Effector CD4-positive, alpha-beta T cell (primary cell): Measurements from ENCODE around the gene ORC4.

Experiments used
- DNase-seq: peaks from one replicate; pipeline ENCODE4 v3.0.0-alpha.2; 2020

ORC4 gene

GRCh38 chr2:147927053-147927588, 93.4 kb downstream of the ORC4 start:
- DNase-seq, result no peak

- no peak for DNase-seq
These were observed 94.7 kb downstream of the ORC4 start for GRCh38 chr2:147925886-147926285.

GRCh38 chr2:147924647-147925046, 95.9 kb downstream of the ORC4 start:
- DNase-seq, result no peak

- DNase-seq, result no peak
These were observed 96.7 kb downstream of the ORC4 start for GRCh38 chr2:147923846-147924245.

GRCh38 chr2:147917161-147917560, 103.4 kb downstream of the ORC4 start:
- DNase-seq, result no peak

- no peak for DNase-seq
These were observed 103.8 kb downstream of the ORC4 start for GRCh38 chr2:147916723-147917122.

- DNase-seq, result no peak
These were observed 104.5 kb downstream of the ORC4 start for GRCh38 chr2:147916067-147916466.

- no peak for DNase-seq
These were observed 106.6 kb downstream of the ORC4 start for GRCh38 chr2:147913701-147914480.

- peak; percentile 41 for DNase-seq
These were observed 109.5 kb downstream of the ORC4 start for GRCh38 chr2:147910990-147911473.

GRCh38 chr2:147909178-147909577, 111.4 kb downstream of the ORC4 start:
- no peak for DNase-seq

- DNase-seq, result no peak
These were observed 116.5 kb downstream of the ORC4 start for GRCh38 chr2:147904051-147904450.

GRCh38 chr2:147888680-147889079, 131.9 kb downstream of the ORC4 start:
- DNase-seq, result no peak

- DNase-seq, result no peak
These were observed 134.4 kb downstream of the ORC4 start for GRCh38 chr2:147886136-147886535.

GRCh38 chr2:147884830-147885229, 135.7 kb downstream of the ORC4 start:
- no peak for DNase-seq

- no peak for DNase-seq
These were observed 137.9 kb downstream of the ORC4 start for GRCh38 chr2:147882631-147883030.
